Astrocyte of the spinal cord (primary cell): Measurements from ENCODE around the gene SP9.

Experiments used
- DNase-seq: peaks from one replicate; pipeline ENCODE4 v3.0.0; 2011; ENCODE audit warnings: low read depth, low spot score
- H3K4me3 ChIP-seq: 2 replicates; pipeline ENCODE4 v1.5.1; 2011; ENCODE audit warnings: low read depth, mild to moderate bottlenecking, low read length, moderate library complexity
- in situ Hi-C: cut with HindIII; loops from 2 replicates; pipeline ENCODE4 v1.10.0; 2017; ENCODE audit warnings: low sequenced_read_pairs
- TF ChIP-seq, protein P1 (sequence below): IDR thresholded peaks from 2 replicates; pipeline ENCODE4 v1.5.1; 2012; ENCODE audit warnings: low read depth, mild to moderate bottlenecking, low read length, inconsistent platforms

SP9 gene

DNA sequence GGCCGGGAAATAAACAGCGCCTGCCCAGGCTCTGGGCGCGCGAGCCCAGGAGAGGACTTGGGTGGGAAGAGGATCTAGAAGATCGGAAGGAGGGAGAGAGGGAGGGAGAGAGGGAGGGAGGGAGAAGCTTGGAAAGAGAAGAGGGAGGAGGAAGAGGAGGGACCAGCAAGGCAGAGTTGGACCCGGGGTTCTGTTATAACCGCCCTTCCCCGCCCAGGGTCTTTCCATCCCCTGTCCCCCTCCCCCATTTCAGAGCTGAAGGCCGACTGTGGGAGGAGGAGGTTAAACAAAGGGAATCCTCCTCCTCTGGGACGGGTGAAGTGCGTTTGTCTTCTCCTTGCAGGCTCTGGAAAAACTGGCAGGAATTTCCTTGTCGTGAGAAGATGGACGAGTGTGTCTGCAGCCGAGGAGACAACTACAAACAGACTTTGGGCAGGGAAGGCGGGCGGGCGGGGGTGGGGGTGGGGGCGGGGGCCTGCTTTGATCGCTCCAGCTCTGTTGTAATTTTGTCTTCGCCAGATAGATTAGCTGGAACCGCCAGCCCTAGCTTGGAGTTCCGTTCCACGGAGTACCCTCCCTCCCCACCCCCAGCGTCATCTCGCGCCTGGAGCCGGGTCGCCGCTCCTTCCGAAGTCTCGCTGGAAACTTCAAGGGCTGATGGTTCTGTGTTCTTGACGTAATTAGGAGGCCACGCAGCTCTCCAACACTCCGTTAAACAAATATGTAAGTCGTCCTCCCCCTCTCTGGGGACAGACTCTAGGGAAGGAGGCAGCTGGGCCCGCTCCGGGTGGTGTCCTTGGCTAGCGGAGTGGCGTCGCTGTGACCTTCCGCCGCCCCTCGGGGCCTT, 6.4 kb upstream of the SP9 start:
- DNase-seq: no peak

DNA sequence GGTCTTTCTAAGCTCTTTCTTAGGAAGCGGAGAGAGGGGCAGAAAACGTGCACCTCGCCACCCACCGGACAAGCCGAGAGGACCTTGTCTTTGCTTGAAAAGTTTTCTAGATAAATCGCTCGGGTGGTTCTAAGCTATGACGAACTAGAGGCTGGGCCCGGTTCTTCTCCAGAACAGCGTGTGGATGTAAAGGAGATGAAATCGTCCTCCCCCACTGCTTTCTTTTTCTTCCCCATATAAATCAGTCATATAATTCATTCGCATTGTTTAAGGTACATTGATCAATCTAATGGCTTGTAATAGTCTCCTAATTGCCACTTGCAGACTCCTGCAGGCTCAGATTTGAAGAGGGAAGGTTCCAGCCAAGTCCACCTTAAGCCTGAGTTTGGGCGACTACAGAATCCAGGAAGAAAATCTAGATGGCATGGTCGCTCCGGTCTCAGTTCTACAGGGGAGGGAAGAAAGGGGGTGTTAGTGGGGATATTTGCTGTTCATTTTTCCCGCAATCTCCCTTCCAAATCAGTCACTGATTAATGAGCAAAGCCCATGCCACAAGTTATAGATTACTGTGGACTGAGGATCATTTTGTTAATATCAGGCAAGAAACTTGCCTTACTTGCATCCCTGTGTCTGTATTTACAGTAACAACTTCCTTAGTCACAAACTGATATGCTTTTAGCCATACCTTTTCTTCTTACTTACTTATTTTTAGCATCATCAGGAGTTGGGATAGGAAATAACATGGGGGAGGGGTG, 5.6 kb upstream of the SP9 start:
- no peak for DNase-seq
- H3K4me3 ChIP-seq: no peak overlapping the region
- in situ Hi-C loops: loop anchor here (25.0 kb wide), 1 partner anchor 917 kb away; no protein-coding TSS in a partner anchor
- TF ChIP-seq, protein P1, sequence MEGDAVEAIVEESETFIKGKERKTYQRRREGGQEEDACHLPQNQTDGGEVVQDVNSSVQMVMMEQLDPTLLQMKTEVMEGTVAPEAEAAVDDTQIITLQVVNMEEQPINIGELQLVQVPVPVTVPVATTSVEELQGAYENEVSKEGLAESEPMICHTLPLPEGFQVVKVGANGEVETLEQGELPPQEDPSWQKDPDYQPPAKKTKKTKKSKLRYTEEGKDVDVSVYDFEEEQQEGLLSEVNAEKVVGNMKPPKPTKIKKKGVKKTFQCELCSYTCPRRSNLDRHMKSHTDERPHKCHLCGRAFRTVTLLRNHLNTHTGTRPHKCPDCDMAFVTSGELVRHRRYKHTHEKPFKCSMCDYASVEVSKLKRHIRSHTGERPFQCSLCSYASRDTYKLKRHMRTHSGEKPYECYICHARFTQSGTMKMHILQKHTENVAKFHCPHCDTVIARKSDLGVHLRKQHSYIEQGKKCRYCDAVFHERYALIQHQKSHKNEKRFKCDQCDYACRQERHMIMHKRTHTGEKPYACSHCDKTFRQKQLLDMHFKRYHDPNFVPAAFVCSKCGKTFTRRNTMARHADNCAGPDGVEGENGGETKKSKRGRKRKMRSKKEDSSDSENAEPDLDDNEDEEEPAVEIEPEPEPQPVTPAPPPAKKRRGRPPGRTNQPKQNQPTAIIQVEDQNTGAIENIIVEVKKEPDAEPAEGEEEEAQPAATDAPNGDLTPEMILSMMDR: no peak

More for the DNA sequence above, 6.4 kb upstream of the SP9 start:
- TF ChIP-seq, protein P1: no peak
- in situ Hi-C loops: loop anchor here (25.0 kb wide), 1 partner anchor 916 kb away; no protein-coding TSS in a partner anchor
- H3K4me3 ChIP-seq: no peak overlapping the region

DNA sequence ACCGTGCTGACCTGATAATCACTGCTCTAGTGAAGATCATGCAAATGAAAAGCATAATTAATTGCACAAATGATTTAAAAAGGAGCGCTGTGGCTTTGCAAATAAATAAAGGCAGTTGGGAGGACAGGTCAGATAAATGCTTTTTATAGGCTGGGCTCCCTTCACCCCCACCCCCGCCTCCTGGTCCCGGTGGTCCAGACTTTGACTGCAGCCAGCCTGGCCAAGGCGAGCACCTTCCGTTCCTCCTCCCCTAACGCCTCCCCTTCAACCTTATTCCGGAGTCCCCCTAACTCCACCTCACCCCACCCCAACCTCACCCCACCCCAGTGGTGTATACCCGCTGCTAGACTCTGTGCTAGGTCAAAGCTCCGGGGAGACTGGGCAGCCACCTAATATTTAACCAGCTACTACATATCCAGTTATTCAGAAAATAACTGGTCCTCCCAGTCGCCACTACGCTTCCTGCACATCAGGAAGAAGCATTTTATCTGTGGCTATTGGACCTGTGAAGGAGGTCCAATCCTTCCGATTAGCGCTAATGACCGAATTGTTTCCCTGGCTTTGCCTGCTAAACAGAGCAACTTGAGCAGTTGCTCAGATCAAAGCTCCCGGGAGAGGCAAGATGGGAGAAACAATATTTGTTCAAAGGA, 3.7 kb upstream of the SP9 start:
- DNase-seq: no peak
- TF ChIP-seq, protein P1: no peak
- in situ Hi-C loops: loop anchor here (25.0 kb wide), 1 partner anchor 919 kb away; no protein-coding TSS in a partner anchor
- H3K4me3 ChIP-seq: no peak overlapping the region

DNA sequence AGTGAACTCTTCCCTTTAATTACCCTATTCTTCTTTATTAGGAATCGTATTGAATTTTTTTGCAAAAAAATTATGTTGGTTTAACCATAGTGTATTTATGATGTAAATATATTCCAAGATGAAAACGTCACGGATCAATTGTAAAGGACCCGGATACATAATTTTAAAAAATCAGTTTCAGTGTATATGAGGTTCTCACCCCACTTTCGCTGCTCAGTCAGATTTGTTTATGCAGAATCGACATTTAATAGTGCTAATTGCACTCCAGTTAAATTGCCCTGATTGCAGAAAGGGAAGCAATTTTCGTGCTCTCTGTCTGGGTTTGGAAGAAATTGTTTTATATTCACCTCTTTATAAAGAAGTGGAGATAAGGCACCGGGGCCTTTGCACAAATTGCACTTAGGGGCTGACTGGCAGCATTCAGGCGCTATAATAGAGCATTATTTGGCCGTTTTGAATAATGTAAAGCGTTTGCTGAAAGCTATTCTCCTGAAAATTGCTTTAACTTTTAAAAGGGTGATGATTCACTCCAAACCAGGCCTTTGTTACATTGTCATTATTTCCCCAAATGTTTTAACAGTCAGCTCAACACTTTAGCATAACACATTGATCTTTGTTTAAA, 3.0 kb upstream of the SP9 start:
- no peak overlapping the region for H3K4me3 ChIP-seq
- no peak for DNase-seq
- in situ Hi-C loops: loop anchor here (25.0 kb wide), 1 partner anchor 919 kb away; no protein-coding TSS in a partner anchor
- TF ChIP-seq, protein P1: no peak

DNA sequence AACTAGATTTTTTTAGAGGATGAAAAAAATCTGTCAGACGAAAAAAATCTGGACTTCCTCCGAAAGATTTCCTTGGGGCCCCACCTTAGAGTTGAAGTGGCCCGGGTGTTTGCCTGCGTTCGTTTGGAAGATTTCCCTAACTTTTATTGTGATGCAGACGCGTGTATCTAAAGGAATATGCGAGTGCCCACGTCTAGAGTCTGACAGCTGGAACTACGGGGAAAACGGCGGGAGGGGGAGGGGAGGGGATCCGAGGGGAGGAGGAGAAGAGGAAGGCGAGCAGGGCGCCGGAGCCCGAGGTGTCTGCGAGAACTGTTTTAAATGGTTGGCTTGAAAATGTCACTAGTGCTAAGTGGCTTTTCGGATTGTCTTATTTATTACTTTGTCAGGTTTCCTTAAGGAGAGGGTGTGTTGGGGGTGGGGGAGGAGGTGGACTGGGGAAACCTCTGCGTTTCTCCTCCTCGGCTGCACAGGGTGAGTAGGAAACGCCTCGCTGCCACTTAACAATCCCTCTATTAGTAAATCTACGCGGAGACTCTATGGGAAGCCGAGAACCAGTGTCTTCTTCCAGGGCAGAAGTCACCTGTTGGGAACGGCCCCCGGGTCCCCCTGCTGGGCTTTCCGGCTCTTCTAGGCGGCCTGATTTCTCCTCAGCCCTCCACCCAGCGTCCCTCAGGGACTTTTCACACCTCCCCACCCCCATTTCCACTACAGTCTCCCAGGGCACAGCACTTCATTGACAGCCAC, 2.4 kb upstream of the SP9 start:
- TF ChIP-seq, protein P1: no peak
- no peak for DNase-seq
- in situ Hi-C loops: loop anchor here (25.0 kb wide), 1 partner anchor 920 kb away; no protein-coding TSS in a partner anchor
- H3K4me3 ChIP-seq: no peak overlapping the region
